SK-N-SH treated with all-trans-retinoic acid at 6 μM for 48 hours (cell line): ENCODE data around the gene C20orf204.

ENCODE experiments used
- ARNTL ChIP-seq: fragments of 450-650 bp; formaldehyde crosslinking; IDR thresholded peaks from 2 replicates; pipeline ENCODE4 v1.5.0; 2020; ENCODE audit warnings: low read depth, mild to moderate bottlenecking, moderate library complexity, borderline replicate concordance
- BACH2 ChIP-seq: fragments of 250-450 bp; sonication (Bioruptor Pico); IDR thresholded peaks from 2 replicates; pipeline ENCODE4 v1.9.0; 2021; ENCODE audit warnings: mild to moderate bottlenecking, borderline replicate concordance
- ESRRG ChIP-seq: fragments of 250-450 bp; sonication (Bioruptor Pico); IDR thresholded peaks from 2 replicates; pipeline ENCODE4 v1.6.1; 2021; ENCODE audit warnings: mild to moderate bottlenecking
- ISL1 ChIP-seq: fragments of 250-450 bp; sonication (Bioruptor Pico); IDR thresholded peaks from 2 replicates; pipeline ENCODE4 v2.1.2; 2022; ENCODE audit warnings: mild to moderate bottlenecking, moderate library complexity
- OSR1 ChIP-seq: fragments of 250-450 bp; sonication (Bioruptor Pico); IDR thresholded peaks from 2 replicates; pipeline ENCODE4 v1.8.0; 2022; ENCODE audit warnings: moderate library complexity, mild to moderate bottlenecking, inconsistent platforms
- PPARA ChIP-seq: fragments of 250-450 bp; sonication (Bioruptor Pico); IDR thresholded peaks from 2 replicates; pipeline ENCODE4 v1.5.0; 2020; ENCODE audit warnings: mild to moderate bottlenecking, borderline replicate concordance
- RARB ChIP-seq: fragments of 250-450 bp; sonication (Bioruptor Pico); IDR thresholded peaks from 2 replicates; pipeline ENCODE4 v1.8.0; 2021; ENCODE audit warnings: mild to moderate bottlenecking, moderate library complexity
- SNAI2 ChIP-seq: fragments of 250-450 bp; sonication (Bioruptor Pico); IDR thresholded peaks from 2 replicates; pipeline ENCODE4 v1.5.0; 2020; ENCODE audit warnings: mild to moderate bottlenecking, moderate library complexity
- ZFP30 ChIP-seq: fragments of 450-650 bp; formaldehyde crosslinking; IDR thresholded peaks from 2 replicates; pipeline ENCODE4 v1.5.0; 2022; ENCODE audit warnings: mild to moderate bottlenecking, moderate library complexity
- ZNF70 ChIP-seq: fragments of 450-650 bp; formaldehyde crosslinking; IDR thresholded peaks from 2 replicates; pipeline ENCODE4 v1.5.0; 2020; ENCODE audit warnings: mild to moderate bottlenecking, moderate library complexity
- ZNF8 ChIP-seq: fragments of 450-650 bp; formaldehyde crosslinking; IDR thresholded peaks from 2 replicates; pipeline ENCODE4 v1.5.0; 2020; ENCODE audit warnings: mild to moderate bottlenecking, moderate library complexity
- TF ChIP-seq, protein P1 (sequence below): fragments of 250-450 bp; sonication (Bioruptor Pico); IDR thresholded peaks from 2 replicates; pipeline ENCODE4 v1.8.0; 2020; ENCODE audit warnings: mild to moderate bottlenecking, moderate library complexity, borderline replicate concordance
- TF ChIP-seq, protein P2 (sequence below): fragments of 250-450 bp; sonication (Bioruptor Pico); IDR thresholded peaks from 2 replicates; pipeline ENCODE4 v1.5.1; 2020; ENCODE audit warnings: low read depth, mild to moderate bottlenecking, moderate library complexity
- TF ChIP-seq, protein P3 (sequence below): fragments of 250-450 bp; sonication (Bioruptor Pico); IDR thresholded peaks from 2 replicates; pipeline ENCODE4 v1.5.0; 2020; ENCODE audit warnings: mild to moderate bottlenecking, moderate library complexity

DNA sequence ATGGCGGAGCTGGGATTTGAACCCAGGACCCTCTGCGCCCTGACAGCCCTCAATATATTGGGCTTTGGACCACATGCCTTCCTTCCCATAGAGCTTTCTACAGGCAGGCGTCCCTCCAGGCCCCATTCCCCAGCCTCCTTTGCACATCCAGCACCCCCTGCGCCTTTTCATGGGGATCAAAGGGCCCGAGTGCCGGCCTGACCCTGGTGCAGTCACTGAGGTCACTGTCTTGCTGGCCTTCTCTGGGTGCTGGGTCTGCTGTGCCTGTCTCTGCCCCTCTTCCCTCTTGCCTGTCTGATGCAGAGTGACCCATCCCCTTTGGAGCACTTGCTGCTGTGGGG lies 45.6 kb downstream of the C20orf204 start:
- TF ChIP-seq PPARA (CRISPR knock-in tag) = no peak
- TF ChIP-seq, protein P1, sequence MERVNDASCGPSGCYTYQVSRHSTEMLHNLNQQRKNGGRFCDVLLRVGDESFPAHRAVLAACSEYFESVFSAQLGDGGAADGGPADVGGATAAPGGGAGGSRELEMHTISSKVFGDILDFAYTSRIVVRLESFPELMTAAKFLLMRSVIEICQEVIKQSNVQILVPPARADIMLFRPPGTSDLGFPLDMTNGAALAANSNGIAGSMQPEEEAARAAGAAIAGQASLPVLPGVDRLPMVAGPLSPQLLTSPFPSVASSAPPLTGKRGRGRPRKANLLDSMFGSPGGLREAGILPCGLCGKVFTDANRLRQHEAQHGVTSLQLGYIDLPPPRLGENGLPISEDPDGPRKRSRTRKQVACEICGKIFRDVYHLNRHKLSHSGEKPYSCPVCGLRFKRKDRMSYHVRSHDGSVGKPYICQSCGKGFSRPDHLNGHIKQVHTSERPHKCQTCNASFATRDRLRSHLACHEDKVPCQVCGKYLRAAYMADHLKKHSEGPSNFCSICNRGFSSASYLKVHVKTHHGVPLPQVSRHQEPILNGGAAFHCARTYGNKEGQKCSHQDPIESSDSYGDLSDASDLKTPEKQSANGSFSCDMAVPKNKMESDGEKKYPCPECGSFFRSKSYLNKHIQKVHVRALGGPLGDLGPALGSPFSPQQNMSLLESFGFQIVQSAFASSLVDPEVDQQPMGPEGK (CRISPR knock-in tag) = no peak
- no peak for TF ChIP-seq BACH2
- no peak for TF ChIP-seq ISL1
- TF ChIP-seq ARNTL (CRISPR knock-in tag) = no peak
- no peak for TF ChIP-seq SNAI2
- TF ChIP-seq, protein P2, sequence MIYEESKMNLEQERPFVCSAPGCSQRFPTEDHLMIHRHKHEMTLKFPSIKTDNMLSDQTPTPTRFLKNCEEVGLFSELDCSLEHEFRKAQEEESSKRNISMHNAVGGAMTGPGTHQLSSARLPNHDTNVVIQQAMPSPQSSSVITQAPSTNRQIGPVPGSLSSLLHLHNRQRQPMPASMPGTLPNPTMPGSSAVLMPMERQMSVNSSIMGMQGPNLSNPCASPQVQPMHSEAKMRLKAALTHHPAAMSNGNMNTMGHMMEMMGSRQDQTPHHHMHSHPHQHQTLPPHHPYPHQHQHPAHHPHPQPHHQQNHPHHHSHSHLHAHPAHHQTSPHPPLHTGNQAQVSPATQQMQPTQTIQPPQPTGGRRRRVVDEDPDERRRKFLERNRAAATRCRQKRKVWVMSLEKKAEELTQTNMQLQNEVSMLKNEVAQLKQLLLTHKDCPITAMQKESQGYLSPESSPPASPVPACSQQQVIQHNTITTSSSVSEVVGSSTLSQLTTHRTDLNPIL (CRISPR knock-in tag) = no peak
- TF ChIP-seq ZFP30 = no peak
- TF ChIP-seq, protein P3, sequence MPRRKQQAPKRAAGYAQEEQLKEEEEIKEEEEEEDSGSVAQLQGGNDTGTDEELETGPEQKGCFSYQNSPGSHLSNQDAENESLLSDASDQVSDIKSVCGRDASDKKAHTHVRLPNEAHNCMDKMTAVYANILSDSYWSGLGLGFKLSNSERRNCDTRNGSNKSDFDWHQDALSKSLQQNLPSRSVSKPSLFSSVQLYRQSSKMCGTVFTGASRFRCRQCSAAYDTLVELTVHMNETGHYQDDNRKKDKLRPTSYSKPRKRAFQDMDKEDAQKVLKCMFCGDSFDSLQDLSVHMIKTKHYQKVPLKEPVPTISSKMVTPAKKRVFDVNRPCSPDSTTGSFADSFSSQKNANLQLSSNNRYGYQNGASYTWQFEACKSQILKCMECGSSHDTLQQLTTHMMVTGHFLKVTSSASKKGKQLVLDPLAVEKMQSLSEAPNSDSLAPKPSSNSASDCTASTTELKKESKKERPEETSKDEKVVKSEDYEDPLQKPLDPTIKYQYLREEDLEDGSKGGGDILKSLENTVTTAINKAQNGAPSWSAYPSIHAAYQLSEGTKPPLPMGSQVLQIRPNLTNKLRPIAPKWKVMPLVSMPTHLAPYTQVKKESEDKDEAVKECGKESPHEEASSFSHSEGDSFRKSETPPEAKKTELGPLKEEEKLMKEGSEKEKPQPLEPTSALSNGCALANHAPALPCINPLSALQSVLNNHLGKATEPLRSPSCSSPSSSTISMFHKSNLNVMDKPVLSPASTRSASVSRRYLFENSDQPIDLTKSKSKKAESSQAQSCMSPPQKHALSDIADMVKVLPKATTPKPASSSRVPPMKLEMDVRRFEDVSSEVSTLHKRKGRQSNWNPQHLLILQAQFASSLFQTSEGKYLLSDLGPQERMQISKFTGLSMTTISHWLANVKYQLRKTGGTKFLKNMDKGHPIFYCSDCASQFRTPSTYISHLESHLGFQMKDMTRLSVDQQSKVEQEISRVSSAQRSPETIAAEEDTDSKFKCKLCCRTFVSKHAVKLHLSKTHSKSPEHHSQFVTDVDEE = no peak
- TF ChIP-seq ZNF70 = no peak
- TF ChIP-seq ESRRG = no peak
- no peak for TF ChIP-seq RARB (CRISPR knock-in tag)
- TF ChIP-seq OSR1 (CRISPR knock-in tag) = no peak
- TF ChIP-seq ZNF8 (CRISPR knock-in tag) = no peak
